ENCODE measurements around the gene SLC39A9.
"Not testable (repeated sequence)": the region's sequence is repeated elsewhere in the genome, so short reads cannot be mapped to it uniquely, and the experiment has no call there.

SLC39A9 gene

DNA sequence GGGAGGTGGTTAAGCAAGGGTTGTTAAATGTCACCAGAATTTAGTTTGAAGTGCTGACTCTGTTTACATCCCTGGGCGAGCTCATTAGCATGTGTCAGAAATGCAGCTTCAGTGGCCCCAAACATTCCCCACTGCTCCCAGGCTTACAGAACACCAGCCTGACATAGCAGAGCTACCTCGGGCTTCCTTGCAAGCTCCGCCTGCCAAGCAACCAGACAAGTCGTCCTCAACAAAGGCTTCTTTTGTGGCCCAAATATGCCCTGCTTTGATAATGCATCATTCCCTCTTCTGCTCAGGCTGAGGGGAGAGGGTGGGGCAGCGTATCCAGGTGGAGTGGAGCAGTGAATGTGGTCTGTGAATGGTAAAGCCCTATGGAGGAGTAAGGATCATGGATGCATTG, 28.4 kb upstream of the SLC39A9 start:
- DNase-seq: no peak

DNA sequence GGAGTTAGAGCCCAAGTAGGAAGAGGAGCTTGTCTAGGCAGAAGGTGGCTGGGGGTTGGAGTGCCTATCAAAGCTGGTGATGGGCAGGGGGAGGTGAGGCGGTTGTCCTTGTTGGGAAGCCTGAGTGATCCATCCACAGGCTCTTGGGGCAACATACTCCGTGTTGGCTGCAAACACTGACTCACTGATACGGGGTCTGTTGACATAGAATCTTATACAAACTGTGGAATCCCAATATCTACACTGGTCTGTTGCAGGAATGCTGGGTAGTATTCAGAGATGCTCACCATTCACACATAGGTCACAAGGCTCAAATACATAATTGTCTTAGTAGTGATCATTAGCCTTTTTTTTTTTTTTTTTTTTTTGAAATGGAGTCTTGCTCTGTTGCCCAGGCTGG, 26.3 kb upstream of the SLC39A9 start:
- DNase-seq: no peak

- DNase-seq: no peak
These were observed 25.4 kb upstream of the SLC39A9 start for GRCh38 chr14:69373104-69373503.

DNA sequence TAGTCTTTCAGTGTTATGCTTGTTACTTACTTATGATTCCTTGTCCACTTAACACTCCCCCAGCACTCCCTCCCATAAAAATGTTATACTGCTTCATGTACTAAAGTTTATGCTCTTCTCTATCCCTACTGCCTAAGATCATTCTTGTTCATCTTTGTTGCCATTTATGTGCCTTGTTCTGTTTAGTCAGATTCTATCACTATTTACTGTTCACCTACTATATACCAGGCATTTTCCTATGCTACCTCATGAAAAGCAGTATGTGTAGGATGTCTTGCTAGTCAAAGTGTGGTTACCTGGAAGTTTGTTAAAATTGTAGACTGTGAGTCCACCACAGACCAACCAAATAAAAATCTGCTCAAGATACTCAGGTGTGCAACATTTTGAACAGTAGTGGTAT, 24.3 kb upstream of the SLC39A9 start:
- no peak for DNase-seq

DNA sequence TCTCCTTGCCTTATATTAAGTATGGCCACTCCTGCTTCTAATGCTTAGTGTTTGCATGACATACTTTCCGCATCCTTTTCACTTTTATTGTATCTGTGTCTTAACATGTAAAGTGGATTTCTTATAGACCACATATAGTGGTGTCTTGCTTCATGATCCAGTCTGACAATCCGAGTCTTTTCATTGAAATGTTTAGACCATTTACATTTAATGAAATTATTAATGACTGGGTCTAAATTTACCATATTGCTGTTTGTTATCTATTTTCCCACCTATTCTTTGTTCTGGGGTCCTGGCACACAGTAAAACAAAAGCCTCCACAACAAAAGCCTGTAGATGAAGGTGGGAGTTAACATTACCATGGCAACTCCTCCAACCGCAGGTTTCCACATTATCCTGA, 23.3 kb upstream of the SLC39A9 start:
- DNase-seq: no peak

GRCh38 chr14:69375722-69376121, 22.8 kb upstream of the SLC39A9 start:
- DNase-seq: no peak

- DNase-seq: no peak
These were observed 22.1 kb upstream of the SLC39A9 start for GRCh38 chr14:69376439-69376838.

- no peak for DNase-seq
These were observed 20.2 kb upstream of the SLC39A9 start for GRCh38 chr14:69378274-69378673.

DNA sequence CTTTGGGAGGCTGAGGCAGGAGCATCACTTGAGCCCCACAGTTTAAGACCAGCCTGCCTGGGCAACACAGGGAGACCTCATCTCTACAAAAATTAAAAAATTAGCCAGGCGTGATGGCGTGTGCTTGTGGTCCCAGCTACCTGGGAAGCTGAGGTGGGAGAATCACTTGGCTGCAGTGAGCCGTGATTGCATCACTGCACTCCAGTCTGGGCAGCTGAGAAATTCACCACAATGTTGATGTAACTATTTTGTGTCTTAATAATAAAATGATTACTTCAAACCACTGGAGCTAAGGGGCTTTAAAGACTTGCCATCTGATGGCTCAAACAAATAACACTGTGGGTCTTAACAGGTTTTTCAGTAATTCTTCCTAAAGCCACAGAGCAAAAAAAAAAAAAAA, 11.2 kb upstream of the SLC39A9 start:
- DNase-seq: no peak

- DNase-seq: not testable (repeated sequence)
These were observed 7.1 kb upstream of the SLC39A9 start for GRCh38 chr14:69391400-69391799.

DNA sequence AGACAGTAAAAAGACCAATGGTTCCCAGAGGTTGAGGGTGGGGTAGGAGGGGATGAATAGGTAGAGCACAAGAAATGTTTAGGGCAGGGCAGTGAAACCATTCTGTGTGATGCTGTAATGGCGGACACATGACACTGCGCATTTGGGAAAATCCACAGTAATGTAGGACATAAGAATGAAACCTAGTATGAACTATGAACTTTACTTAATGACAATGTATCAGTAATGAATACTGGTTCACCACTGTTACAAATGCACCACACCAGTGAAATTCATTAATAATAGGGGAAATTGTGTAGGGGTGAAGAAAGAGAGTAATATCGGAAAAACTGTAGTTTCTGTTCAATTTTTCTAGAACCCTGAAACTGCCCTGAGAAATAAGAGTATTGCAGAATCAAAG, 6.0 kb upstream of the SLC39A9 start:
- DNase-seq: no peak

DNA sequence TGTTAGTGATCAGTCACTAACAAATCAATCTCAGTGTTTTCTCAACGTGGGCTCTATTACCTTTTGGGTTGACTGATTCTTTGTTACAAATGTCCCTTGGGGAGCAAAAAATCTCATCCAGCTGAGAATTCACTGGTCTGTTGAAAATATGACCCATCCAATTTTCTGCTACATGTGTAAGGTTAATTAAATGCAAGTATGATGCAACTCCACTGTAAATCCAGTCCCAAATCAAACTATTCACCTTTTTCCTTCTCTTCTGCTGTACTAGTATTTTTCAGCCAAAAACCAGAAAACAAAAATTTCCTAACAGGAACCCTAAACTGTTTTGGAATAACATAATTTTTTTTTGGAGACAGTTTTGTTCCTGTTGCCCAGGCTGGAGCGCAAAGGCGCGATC, 2.6 kb upstream of the SLC39A9 start:
- DNase-seq: no peak

DNA sequence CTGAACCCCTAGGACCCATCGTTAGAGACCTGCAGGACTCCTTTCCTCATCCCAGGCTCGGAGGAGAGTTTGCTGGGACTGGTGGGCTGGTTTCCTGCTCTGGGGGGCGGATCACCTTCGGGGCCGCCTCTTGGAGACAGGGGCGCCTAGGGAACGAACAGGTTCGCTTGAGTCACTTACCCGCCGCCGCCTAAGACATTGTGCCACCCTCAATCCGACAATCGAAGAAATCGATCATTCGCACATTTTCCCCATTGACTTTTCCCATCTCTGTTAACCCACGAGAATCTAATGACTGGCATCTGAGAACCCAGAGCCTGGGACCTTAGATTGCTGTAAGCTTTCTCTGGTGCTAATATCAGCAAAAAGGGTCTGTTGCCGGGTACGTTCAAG, 322 bp downstream of the SLC39A9 start:
- no peak for DNase-seq

DNA sequence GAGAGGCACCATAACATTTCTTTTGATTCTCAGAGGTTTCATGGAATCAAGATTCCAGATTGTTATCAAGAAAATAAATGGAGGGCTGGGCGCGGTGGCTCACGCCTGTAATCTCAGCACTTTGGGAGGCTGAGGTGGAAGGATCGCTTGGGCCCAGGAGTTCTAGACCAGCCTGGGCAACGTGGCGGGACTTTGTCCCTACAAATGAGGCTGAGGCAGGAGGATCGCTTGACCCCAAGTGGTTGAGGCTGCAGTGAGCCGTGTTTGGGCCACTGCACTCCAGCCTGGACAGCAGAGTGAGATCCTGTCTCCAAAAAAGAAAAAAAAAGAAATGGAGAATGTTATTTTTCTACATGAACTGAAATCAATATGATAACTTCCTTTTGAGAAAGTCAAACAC, 1.3 kb downstream of the SLC39A9 start:
- no peak for DNase-seq

DNA sequence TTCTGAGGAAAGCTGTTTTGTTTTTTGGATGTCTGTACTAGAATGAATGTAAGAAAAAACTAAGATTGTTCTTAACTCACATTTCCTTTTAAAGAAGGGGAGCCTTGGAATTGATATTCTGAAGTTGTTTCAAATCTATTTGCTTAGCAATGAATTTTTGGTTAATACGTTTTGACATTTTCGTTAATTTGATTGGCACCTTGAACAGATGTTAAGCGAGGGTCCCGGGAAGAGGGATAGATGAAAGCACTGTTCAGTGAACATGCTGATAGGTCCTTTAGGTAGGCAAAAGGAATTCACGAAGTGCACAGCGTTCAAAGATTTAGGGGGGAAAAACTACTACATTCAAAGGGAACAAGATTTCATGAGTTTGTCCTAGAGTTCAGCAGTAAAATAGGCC, 1.7 kb downstream of the SLC39A9 start:
- no peak for DNase-seq

GRCh38 chr14:69401841-69402240, 3.3 kb downstream of the SLC39A9 start:
- no peak for DNase-seq

- no peak for DNase-seq
These were observed 6.0 kb downstream of the SLC39A9 start for GRCh38 chr14:69404478-69404877.

DNA sequence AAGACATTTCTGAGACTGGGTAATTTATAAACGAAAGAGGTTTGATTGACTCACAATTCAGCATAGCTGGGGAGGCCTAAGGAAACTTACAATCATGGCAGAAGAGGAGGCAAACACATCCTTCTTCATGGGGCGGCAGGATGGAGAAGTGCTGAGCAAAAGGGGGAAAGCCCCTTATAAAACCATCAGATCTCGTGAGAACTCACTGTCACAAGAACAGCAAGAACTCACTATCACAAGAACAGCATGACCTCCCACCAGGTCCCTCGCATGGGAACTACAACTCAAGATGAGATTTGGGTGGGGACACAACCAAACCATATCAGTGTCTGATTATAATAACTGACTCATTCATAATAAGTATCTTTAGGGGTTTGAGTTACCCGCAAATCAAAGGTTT, 6.4 kb downstream of the SLC39A9 start:
- DNase-seq: no peak

GRCh38 chr14:69405762-69406161, 7.3 kb downstream of the SLC39A9 start:
- no peak for DNase-seq

DNA sequence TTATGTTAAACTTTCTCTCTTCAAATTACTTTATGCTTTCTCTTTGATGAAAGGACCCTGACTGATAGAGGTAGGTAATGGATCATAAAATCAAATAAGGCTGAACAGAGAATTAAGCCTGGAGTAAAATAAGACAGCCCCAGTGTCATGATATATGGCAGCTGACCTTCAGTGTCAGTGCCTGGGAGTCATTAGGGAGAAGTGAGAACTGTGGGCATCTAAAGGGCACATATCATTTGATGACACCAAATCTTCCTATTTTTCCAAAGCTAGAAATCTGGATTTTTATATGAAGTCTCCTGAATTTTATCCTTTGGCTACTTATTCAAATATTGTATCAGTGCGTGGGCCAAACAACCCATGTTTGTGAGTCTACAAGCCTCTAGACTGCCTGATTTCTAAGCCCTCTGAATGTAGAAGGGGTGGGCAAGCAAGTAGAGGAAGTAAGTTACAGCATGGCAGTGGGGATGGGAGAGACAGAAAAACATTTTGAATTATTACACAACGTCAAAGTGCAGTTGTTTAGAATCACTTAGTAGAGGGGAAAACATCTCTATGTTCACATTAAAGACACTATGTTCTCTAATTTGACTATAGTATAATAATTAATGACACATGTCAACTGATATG, 10.0 kb downstream of the SLC39A9 start:
- no peak for DNase-seq

DNA sequence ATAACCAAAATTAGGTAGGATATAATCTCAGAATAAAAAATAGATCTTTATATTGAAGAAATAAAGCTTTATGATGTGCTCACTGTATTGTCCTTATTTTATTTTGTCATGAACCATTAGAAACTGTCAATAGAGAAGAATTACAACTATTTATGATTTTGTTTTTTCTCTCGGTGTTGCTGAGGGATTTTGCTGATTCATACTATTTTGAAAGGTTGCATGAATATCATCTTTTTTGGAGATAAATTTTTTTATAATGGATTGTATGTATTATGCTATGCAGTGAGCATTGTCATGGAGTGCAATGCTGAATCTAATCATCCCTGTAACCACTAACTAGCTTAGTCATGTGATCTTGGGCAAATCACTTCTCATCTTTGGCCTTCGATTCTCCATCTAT, 15.0 kb downstream of the SLC39A9 start:
- no peak for DNase-seq

DNA sequence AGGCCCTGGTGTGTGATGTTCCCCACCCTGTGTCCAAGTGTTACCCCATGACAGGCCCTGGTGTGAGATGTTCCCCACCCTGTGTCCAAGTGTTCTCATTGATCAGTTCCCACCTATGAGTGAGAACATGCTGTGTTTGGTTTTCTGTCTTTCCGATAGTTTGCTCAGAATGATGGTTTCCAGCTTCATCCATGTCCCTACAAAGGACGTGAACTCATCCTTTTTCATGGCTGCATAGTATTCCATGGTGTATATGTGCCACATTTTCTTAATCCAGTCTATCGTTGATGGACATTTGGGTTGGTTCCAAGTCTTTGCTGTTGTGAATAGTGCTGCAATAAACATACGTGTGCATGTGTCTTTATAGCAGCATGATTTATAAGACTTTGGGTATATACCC, 17.6 kb downstream of the SLC39A9 start:
- DNase-seq: not testable (repeated sequence)

GRCh38 chr14:69423279-69423678, 24.8 kb downstream of the SLC39A9 start:
- no peak for DNase-seq

DNA sequence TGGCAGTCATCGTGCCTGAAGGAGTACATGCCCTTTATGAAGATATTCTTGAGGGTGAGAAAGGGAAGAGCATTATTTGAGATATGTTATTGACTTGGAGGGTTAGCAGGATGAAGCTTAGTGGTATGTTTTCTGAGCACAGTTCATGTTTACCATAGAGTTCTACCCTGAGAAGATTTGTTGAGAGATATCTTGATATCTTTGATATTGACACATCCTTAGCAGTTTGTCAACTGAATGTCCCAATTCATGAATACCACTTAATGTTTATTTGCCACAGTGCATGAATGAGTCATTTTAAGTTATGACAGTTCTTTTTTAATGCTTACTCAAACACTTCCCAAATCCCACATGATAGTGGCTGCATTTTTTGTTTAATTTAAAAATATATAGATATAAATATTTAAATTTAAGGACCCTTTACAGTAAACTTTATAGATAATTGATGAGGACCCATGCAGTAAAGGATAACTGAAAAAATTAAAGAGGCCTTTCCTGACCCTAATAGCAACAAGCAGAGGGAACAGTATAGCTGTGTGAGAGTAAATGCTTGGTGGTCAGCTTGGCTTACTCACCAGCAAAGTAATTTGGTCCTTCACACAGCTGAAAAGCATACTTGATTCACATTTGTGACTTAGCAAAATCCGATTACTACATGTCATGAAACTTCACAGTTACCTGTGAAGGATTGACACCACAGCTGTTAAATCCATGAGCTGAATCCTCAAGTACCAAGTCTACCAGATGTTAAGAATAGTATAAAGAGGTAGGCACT, 25.8 kb downstream of the SLC39A9 start:
- no peak for DNase-seq

DNA sequence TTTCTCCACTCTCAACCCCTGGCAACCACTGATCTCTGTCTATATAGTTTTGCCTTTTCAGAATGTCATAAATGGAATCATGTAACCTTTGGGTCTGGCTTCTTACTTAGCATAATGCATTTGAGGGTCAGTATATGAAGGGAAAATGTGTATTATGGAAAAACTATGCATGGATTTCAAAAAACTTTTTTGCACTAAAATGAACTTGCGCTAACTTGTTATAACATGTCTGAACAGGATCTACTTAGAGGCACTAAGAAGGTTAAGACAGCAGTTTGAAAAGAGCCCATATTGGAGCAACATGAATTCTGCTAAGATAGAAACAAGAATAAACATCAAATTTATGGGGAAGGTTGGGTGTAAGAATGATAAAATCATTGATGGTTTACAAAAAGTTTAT, 29.1 kb downstream of the SLC39A9 start:
- no peak for DNase-seq

Measured in activated CD8-positive, alpha-beta memory T cell treated with anti-CD3 and anti-CD28 coated beads for 24 hours (primary cell).